ENCODE measurements around the gene CABP4.
A peak's percentile ranks its signal among the peaks of the same experiment; 100 is the strongest.

DNA sequence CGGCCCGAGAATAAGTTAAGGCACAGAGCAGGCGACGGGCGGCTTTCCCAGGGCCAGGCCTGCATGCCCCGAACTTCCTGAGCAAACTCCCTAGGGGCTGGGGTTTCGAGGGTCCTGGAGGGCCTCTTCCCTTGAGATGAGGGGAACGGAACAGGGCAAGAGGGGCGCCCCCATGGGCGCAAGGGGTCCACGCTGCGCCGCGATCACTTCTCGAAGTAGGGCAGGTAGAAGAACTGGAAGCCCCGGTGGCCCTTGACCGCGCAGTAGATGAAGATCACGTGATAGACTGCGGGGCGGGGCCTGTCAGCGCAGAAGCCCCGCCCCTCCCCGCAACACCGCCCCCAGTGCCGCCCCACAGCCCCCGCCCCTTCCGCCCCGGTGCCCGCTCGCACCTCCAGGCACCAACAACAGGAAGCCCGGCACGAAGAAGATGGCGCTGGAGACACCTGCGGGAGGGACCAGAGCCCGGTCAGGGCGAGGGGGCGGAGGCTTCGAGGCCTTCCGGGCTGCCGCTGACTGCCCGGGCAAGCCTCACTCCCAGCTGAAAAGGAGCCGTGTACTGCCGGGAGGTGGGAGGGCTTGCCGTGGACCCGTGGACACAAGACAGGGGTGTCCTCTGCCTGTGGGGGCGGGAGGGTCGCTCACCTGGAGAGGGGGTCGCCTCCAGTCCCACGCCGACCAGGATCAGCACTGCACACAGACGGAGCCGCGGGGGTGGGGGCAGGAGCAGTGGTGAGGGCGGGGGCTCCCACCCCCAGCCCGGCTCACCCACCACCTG lies 9.4 kb downstream of the CABP4 start:
- TF ChIP-seq, protein P1, sequence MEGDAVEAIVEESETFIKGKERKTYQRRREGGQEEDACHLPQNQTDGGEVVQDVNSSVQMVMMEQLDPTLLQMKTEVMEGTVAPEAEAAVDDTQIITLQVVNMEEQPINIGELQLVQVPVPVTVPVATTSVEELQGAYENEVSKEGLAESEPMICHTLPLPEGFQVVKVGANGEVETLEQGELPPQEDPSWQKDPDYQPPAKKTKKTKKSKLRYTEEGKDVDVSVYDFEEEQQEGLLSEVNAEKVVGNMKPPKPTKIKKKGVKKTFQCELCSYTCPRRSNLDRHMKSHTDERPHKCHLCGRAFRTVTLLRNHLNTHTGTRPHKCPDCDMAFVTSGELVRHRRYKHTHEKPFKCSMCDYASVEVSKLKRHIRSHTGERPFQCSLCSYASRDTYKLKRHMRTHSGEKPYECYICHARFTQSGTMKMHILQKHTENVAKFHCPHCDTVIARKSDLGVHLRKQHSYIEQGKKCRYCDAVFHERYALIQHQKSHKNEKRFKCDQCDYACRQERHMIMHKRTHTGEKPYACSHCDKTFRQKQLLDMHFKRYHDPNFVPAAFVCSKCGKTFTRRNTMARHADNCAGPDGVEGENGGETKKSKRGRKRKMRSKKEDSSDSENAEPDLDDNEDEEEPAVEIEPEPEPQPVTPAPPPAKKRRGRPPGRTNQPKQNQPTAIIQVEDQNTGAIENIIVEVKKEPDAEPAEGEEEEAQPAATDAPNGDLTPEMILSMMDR (IDR thresholded peaks at IDR 0.05; ENCODE audit: insufficient read depth, low read length): no peak
- no peak for TF ChIP-seq GABPA (IDR thresholded peaks at IDR 0.05; ENCODE audit: low read depth)
- TF ChIP-seq, protein P2, sequence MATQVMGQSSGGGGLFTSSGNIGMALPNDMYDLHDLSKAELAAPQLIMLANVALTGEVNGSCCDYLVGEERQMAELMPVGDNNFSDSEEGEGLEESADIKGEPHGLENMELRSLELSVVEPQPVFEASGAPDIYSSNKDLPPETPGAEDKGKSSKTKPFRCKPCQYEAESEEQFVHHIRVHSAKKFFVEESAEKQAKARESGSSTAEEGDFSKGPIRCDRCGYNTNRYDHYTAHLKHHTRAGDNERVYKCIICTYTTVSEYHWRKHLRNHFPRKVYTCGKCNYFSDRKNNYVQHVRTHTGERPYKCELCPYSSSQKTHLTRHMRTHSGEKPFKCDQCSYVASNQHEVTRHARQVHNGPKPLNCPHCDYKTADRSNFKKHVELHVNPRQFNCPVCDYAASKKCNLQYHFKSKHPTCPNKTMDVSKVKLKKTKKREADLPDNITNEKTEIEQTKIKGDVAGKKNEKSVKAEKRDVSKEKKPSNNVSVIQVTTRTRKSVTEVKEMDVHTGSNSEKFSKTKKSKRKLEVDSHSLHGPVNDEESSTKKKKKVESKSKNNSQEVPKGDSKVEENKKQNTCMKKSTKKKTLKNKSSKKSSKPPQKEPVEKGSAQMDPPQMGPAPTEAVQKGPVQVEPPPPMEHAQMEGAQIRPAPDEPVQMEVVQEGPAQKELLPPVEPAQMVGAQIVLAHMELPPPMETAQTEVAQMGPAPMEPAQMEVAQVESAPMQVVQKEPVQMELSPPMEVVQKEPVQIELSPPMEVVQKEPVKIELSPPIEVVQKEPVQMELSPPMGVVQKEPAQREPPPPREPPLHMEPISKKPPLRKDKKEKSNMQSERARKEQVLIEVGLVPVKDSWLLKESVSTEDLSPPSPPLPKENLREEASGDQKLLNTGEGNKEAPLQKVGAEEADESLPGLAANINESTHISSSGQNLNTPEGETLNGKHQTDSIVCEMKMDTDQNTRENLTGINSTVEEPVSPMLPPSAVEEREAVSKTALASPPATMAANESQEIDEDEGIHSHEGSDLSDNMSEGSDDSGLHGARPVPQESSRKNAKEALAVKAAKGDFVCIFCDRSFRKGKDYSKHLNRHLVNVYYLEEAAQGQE (IDR thresholded peaks at IDR 0.05; ENCODE audit: insufficient replicate concordance, low read depth): peak; percentile 24
- peak; percentile 75 for TF ChIP-seq POLR2AphosphoS5 (IDR thresholded peaks at IDR 0.05; ENCODE audit: low read depth)
- no peak; the same call in 1 of the 2 replicates for TF ChIP-seq SPI1 (IDR thresholded peaks at IDR 0.05; ENCODE audit: borderline replicate concordance, low read depth)

Data from HL-60 (cell line).